Immature natural killer cell (primary cell): ENCODE measurements around the gene ENPP4. TPM values are rescaled to one million over a fixed set of nuclear protein-coding genes. Genes with fewer than 3 reads are reported as not detected.
"Not testable (repeated sequence)": the region's sequence is repeated elsewhere in the genome, so short reads cannot be mapped to it uniquely, and the experiment has no call there.

Experiments
- DNase-seq, 3 donors: peaks; one replicate each; pipeline ENCODE4 v3.0.0; 2022; ENCODE audit warnings: mixed read lengths in 1 of 3
- H3K27ac Mint-ChIP-seq, 6 donors: one replicate each; pipeline ENCODE4 v1.8.0; 2020; ENCODE audit warnings: mixed read lengths in 6 of 6, mild to moderate bottlenecking in 5 of 6, inconsistent platforms in 4 of 6, moderate library complexity in 3 of 6
- H3K27me3 Mint-ChIP-seq, 3 donors: one replicate each; pipeline ENCODE4 v1.8.0; 2020 to 2021; ENCODE audit warnings: low read depth in 3 of 3, mild to moderate bottlenecking in 3 of 3, mixed read lengths in 3 of 3, moderate library complexity in 3 of 3, inconsistent platforms in 1 of 3
- H3K36me3 Mint-ChIP-seq, 3 donors: one replicate each; pipeline ENCODE4 v1.8.0; 2020; ENCODE audit warnings: mixed read lengths in 3 of 3, inconsistent platforms in 2 of 3, mild to moderate bottlenecking in 2 of 3
- H3K4me1 Mint-ChIP-seq, 2 donors: one replicate each; pipeline ENCODE4 v1.8.0; 2020; ENCODE audit warnings: inconsistent platforms in 2 of 2, mild to moderate bottlenecking in 2 of 2, mixed read lengths in 2 of 2, moderate library complexity in 1 of 2
- H3K4me3 Mint-ChIP-seq, 5 donors: one replicate each; pipeline ENCODE4 v1.8.0; 2020; ENCODE audit warnings: mild to moderate bottlenecking in 5 of 5, mixed read lengths in 5 of 5, inconsistent platforms in 3 of 5, moderate library complexity in 3 of 5
- H3K9me3 Mint-ChIP-seq, 6 donors: one replicate each; pipeline ENCODE4 v1.8.0; 2020; ENCODE audit warnings: mild to moderate bottlenecking in 6 of 6, mixed read lengths in 6 of 6, inconsistent platforms in 4 of 6, moderate library complexity in 3 of 6
- polyA plus RNA-seq, 3 donors: library from polyadenylated mRNA; unstranded; fragments of 300-500 nt; fragmentation: Illumina TruSeq; gene quantifications; one replicate each; pipeline ENCODE4 v1.2.3, GENCODE V29; 2021

Gene ENPP4, protein sequence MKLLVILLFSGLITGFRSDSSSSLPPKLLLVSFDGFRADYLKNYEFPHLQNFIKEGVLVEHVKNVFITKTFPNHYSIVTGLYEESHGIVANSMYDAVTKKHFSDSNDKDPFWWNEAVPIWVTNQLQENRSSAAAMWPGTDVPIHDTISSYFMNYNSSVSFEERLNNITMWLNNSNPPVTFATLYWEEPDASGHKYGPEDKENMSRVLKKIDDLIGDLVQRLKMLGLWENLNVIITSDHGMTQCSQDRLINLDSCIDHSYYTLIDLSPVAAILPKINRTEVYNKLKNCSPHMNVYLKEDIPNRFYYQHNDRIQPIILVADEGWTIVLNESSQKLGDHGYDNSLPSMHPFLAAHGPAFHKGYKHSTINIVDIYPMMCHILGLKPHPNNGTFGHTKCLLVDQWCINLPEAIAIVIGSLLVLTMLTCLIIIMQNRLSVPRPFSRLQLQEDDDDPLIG
- 10 to 100 TPM; 18.2 to 27.0 (median 26.0) TPM for polyA plus RNA-seq

DNA sequence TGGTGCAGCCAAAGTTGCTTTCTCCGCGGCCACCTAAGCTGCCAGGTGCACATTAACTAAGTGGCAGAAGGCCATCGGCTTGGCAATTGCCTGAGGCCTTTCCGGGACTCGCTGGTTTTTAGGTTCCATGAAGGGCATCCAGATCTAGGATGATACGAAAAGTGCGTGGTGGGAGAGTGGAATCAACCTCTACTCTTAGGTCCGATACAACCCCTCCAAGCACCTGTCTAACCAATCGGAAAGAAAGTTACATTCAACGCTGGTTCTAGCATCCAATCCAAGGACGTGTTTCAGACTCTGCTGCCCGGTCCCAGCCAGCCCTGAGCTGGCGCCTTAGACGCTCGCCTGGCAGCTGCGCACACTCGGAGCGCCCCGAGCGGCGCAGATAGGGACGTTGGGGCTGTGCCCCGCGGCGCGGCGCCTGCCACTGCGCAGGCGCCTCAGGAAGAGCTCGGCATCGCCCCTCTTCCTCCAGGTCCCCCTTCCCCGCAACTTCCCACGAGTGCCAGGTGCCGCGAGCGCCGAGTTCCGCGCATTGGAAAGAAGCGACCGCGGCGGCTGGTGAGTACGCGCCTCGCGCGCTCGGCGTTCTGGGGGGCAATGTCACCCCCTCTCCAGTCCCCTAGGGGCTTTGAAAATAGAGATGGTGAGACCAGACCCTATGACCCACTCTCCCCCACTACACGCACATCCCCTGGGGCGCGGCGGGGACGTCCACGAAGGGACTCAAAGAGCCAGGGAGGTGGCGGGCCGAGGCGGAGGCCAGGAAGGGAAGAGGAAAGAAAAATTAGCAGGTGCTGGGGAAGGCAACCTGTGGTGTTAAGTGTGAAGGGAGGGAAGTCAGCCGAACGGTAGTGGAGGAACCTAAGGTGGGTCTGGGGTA lies at the start of gene ENPP4:
ENPP4 (plus strand) TSS at position 361 of the 883 bp plus-strand sequence. CDS start 9,595 bp downstream, outside the sequence.
- Mint-ChIP-seq H3K27me3 (peaks cover 0 to 8% (median 4%) of the 10 kb centered on the region in 3 donors), H3K4me1 (peaks cover 73 to 79% of the 10 kb centered on the region in 2 donors), H3K9me3 (peaks cover 0 to 2% (median 0%) of the 10 kb centered on the region in 6 donors), H3K4me3 (peak within 1 kb of the TSS; percentile 94 to 99 (median 96)), H3K27ac (peak within 1 kb of the TSS; percentile 85 to 97 (median 94)), H3K36me3 (no peaks in the 10 kb centered on the region)
- peak; percentile 94 to 96 (median 96) for DNase-seq

DNA sequence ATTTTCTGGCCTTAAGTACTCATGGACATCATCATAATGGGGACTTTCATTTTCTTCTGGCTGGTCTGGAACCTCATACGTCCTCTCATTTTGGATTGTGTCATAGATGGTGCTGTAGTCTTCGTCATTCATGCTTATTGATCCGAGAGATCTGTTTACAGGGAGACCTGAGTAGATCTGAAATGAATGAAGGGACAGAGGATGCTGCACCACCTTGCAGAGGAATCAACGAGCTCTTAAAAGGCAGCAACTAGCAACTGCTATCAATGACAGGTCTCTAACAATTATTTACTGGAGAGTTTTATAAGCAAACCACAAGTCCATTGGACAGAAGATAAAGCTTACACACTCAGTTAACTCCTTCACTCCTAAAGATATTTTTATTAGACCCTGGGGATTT lies 49.7 kb upstream of the ENPP4 start:
- Mint-ChIP-seq H3K27ac (no peak overlapping the region), H3K4me3 (no peak overlapping the region), H3K27me3 (peaks cover 0 to 4% (median 0%) of the 10 kb centered on the region in 3 donors), H3K9me3 (peaks cover 0 to 1% (median 0%) of the 10 kb centered on the region in 6 donors), H3K4me1 (no peaks in the 10 kb centered on the region), H3K36me3 (no peaks in the 10 kb centered on the region)
- DNase-seq: no peak

DNA sequence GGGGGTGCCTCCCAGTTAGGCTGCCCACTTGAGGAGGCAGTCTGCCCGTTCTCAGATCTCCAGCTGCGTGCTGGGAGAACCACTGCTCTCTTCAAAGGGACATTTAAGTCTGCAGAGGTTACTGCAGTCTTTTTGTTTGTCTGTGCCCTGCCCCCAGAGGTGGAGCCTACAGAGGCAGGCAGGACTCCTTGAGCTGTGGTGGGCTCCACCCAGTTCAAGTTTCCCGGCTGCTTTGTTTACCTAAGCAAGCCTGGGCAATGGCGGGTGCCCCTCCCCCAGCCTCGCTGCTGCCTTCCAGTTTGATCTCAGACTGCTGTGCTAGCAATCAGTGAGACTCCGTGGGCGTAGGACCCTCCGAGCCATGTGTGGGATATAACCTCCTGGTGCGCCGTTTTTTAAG lies 44.1 kb upstream of the ENPP4 start:
- not testable (repeated sequence) for DNase-seq, H3K36me3 Mint-ChIP-seq, H3K4me1 Mint-ChIP-seq, H3K9me3 Mint-ChIP-seq, H3K27me3 Mint-ChIP-seq, H3K27ac Mint-ChIP-seq, H3K4me3 Mint-ChIP-seq

DNA sequence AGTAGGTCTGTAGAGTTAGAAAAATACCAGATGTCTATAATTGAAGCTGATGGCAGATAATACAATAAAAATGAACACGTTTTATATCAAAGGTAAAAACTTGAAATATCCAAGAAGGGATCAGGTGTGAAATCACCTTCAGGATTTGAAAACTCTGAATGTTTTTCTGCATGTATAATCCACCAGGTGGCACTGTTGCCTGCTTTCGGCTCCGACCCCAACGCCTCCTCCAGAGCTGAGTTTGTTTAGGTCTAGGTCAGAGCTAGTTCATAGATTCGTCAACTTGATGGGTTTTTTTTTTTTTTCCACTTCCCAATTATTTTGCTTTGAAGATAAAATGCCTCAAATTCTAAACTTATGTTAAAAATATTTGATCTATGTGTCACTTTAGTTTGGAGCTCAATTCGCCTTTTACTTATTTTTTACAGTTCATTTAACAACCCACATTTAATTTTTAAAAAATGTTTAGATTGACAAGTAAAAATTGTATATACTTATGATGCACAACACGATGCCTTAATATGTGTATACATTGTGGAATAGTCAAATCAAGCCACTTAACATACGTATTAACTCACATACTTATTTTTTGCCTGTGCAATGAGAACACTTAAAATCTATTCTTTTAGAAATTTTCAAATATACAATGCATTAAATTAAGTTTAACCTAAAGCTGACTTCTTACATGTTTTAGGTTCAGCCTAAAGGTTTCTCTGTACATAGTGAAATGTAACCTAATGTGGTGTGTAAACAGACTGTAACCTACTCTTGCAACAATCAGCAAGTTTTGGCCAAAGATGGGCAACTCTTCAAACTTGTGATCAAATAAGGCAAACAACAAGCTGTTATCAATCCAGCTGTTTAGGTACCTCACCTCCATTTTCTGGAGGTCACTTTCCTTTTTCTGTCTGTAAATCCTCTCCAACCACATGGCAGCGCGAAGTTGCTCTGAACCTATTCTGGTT lies 39.4 kb upstream of the ENPP4 start:
- Mint-ChIP-seq H3K4me3 (no peak overlapping the region), H3K4me1 (peaks cover 0 to 18% of the 10 kb centered on the region in 2 donors), H3K27me3 (peaks cover 0 to 9% (median 2%) of the 10 kb centered on the region in 3 donors), H3K36me3 (peaks cover 8 to 17% (median 10%) of the 10 kb centered on the region in 3 donors), H3K27ac (no peak overlapping the region), H3K9me3 (peaks cover 2 to 21% (median 12%) of the 10 kb centered on the region in 6 donors)
- peak; percentile 41 to 59 (median 58) for DNase-seq

DNA sequence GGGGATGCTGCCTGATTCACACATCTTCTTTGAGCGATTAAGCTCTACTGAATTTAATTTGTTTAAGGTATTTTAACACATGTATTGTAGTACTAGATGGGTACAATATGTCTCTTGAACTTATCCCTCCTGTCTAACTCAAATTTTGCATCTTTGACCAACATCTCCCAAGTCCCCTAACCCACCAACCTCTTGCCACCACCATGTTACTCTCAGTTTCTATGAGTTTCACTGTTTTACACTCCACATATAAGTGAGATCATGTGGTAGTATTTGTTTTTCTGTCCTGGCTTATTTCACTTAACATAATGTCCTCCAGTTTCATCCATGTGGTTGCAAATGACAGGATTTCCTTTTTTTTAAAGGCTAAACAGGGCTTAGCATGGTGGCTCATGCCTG lies 38.7 kb upstream of the ENPP4 start:
- no peak overlapping the region for H3K4me3 Mint-ChIP-seq
- DNase-seq: no peak
- H3K4me1 Mint-ChIP-seq: peaks cover 0 to 18% of the 10 kb centered on the region in 2 donors
- peaks cover 0 to 8% (median 1%) of the 10 kb centered on the region in 3 donors for H3K27me3 Mint-ChIP-seq
- H3K27ac Mint-ChIP-seq: no peak overlapping the region
- peaks cover 5 to 28% (median 18%) of the 10 kb centered on the region in 6 donors for H3K9me3 Mint-ChIP-seq
- peaks cover 14 to 24% (median 17%) of the 10 kb centered on the region in 3 donors for H3K36me3 Mint-ChIP-seq

DNA sequence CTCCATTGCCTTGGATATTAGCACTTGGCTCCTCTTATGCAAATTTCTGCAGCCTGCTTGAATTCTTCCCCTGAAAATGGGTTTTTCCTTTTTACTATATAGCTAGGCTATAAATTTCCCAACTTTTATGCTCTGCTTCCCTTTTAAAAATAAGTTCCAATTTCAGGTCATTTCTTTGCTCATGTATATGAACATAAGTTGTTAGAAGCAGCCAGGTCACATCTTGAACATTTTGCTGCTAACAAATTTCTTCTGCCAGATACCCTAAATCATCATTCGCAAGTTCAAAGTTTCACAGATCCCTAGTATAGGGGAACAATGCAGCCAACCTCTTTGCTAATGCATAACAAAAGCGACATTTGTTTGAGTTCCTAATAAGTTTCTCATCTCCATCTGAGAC lies 34.5 kb upstream of the ENPP4 start:
- H3K27ac Mint-ChIP-seq: no peak overlapping the region
- H3K27me3 Mint-ChIP-seq: peaks cover 0 to 5% (median 0%) of the 10 kb centered on the region in 3 donors
- H3K4me3 Mint-ChIP-seq: no peak overlapping the region
- DNase-seq: no peak
- H3K4me1 Mint-ChIP-seq: peaks cover 0 to 14% of the 10 kb centered on the region in 2 donors
- peaks cover 5 to 34% (median 19%) of the 10 kb centered on the region in 6 donors for H3K9me3 Mint-ChIP-seq
- peaks cover 42 to 51% (median 43%) of the 10 kb centered on the region in 3 donors for H3K36me3 Mint-ChIP-seq

DNA sequence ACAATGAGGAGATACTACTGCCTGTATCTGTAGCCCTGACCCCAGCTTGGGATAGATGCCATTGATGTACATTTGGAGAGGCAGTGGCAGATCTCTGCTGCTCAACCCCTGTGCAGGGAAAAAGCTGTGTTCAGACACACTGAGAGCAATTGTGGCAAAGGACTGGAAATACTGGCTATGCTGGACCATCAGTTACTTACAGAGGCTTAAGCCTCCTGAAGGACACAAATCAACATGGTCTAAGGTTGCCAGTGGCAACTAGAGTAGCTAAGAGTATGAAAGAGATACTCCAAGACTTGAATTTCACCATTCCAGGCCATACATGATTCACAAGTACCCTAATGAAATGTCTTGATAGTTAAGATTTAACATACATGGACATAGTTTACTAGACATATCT lies 32.4 kb upstream of the ENPP4 start:
- DNase-seq: no peak
- Mint-ChIP-seq H3K36me3 (peaks cover 51 to 68% (median 54%) of the 10 kb centered on the region in 3 donors), H3K27me3 (peaks cover 0 to 3% (median 0%) of the 10 kb centered on the region in 3 donors), H3K4me3 (no peak overlapping the region), H3K4me1 (peaks cover 0 to 7% of the 10 kb centered on the region in 2 donors), H3K9me3 (peaks cover 5 to 34% (median 19%) of the 10 kb centered on the region in 6 donors), H3K27ac (no peak overlapping the region)

DNA sequence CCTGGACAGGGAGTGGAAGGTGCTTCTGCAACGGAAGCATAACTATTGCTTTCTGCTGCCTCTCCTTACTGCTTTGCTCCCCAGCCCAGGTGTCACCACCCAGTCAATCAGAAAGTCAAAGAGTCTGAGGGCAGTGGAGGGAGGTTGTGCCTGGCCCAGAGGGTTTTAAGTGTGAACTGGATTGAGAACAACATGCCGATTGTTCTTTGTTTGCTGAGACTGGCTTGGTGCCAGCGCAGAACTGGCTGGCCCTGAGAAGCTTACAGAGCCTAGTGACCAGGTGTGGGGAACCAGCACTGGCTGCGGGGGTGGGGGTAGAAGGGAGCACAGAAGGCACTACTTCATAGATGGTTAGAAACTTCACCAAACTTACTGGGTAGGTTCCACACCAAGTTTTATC lies 31.1 kb upstream of the ENPP4 start:
- peaks cover 5 to 9% of the 10 kb centered on the region in 2 donors for H3K4me1 Mint-ChIP-seq
- peaks cover 0 to 3% (median 0%) of the 10 kb centered on the region in 3 donors for H3K27me3 Mint-ChIP-seq
- no peak overlapping the region for H3K27ac Mint-ChIP-seq
- peaks cover 48 to 69% (median 54%) of the 10 kb centered on the region in 3 donors for H3K36me3 Mint-ChIP-seq
- H3K9me3 Mint-ChIP-seq: peaks cover 5 to 29% (median 19%) of the 10 kb centered on the region in 6 donors
- DNase-seq: no peak
- no peak overlapping the region for H3K4me3 Mint-ChIP-seq

DNA sequence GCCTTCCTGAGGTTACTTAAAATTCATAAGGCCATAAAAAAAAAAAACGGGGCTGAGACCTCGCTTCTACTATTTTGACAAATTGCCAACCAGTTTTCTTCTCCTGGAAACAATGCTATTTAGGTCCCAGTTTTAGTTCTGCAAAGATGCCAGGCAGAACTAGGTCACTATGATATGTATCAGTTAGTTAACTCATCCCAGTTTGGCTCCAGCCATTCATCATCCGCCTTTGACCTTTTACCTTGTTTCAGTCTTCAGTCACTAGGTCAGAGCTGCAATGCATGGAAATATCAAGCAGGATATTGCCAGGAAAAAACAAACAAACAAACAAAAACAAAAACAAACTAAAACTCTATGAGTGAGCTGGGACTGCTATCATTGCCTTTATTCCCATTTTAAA lies 29.8 kb upstream of the ENPP4 start:
- H3K4me3 Mint-ChIP-seq: no peak overlapping the region
- peaks cover 18 to 22% of the 10 kb centered on the region in 2 donors for H3K4me1 Mint-ChIP-seq
- H3K9me3 Mint-ChIP-seq: peaks cover 3 to 16% (median 9%) of the 10 kb centered on the region in 6 donors
- no peak for DNase-seq
- H3K36me3 Mint-ChIP-seq: peaks cover 39 to 63% (median 50%) of the 10 kb centered on the region in 3 donors
- peaks cover 0 to 3% (median 0%) of the 10 kb centered on the region in 3 donors for H3K27me3 Mint-ChIP-seq
- H3K27ac Mint-ChIP-seq: no peak overlapping the region

DNA sequence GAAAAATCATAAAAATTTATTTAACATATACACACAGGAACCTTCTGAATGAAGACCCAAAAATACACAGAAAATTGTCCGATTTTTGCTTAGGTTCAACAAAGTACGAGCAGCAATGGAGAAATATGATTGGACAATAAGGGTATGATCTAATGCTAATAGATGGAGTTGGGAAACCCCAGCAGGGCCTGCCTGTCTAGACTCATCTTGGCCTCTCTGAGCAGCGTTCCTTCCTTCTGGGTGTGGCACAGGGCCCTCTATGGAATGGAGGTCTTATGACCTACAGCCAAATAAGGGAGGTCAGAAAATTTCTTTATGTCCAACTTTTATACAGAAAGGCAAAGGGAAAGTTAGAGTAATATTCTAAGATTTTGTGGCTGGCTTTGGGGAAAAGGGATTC lies 27.7 kb upstream of the ENPP4 start:
- peak overlapping the region in 1 of 6 donors; percentile 55 for H3K27ac Mint-ChIP-seq
- peaks cover 30 to 32% of the 10 kb centered on the region in 2 donors for H3K4me1 Mint-ChIP-seq
- DNase-seq: no peak
- no peaks in the 10 kb centered on the region for H3K9me3 Mint-ChIP-seq
- H3K36me3 Mint-ChIP-seq: peaks cover 21 to 41% (median 30%) of the 10 kb centered on the region in 3 donors
- H3K27me3 Mint-ChIP-seq: peaks cover 0 to 2% (median 0%) of the 10 kb centered on the region in 3 donors
- H3K4me3 Mint-ChIP-seq: no peak overlapping the region

DNA sequence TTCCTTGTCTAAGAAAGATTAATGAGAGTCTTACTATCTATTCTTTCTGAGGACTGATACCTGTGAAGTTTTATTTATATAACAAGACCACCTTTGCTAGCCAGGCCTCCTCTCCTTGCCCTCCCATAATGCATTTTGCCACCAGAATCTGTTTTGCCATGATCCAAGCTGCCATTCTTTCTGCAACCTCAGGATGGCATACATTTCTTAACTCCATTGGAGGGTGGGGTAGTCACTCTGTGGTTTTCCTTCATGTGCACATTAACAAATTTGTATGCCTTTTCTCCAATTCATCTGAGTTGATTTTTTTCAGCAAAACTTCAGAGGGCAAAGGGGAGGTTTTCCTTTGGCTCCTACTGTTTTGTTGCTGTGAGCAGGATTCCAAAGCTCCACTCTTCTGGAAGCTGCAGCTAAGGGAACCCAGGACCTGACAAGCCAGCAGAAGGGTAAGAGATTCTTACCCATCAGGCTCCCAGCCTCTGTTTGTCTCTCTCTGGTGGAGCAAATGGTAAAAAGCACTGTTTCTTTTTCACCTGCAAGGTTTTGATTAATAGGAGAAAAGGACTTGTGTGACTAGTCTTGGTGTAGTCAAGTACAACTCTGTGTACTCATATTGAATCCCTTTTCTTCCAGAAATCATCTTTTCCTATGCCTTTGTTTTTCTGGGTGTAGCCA lies 26.2 kb upstream of the ENPP4 start:
- peaks cover 0 to under 1% (median 0%) of the 10 kb centered on the region in 6 donors for H3K9me3 Mint-ChIP-seq
- no peak for DNase-seq
- peaks cover 22 to 34% (median 30%) of the 10 kb centered on the region in 3 donors for H3K36me3 Mint-ChIP-seq
- H3K27ac Mint-ChIP-seq: peak overlapping the region; percentile 57 to 87 (median 79)
- peak overlapping the region in 4 of 5 donors; percentile 2 to 56 (median 22) for H3K4me3 Mint-ChIP-seq
- peaks cover 0 to 2% (median 0%) of the 10 kb centered on the region in 3 donors for H3K27me3 Mint-ChIP-seq
- peaks cover 30 to 32% of the 10 kb centered on the region in 2 donors for H3K4me1 Mint-ChIP-seq

DNA sequence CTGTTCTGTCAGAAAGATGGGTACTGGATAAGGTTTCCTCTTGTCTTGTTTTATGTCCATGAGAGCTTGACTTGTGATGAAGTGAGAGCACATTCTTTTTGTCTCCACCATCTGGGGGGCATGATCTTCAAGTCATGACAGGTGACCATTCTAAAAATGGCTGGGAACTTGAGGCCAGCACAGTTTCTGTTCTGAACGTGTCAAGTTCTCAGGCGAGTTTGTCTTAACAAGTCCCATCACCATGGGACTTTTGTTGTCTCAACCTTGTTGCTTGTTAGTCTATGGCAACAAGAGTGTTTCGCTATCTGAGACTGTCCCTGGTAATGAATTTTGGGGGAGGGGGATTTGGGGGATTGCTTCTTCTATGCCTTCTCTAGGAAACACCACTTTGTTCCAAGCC lies 25.6 kb upstream of the ENPP4 start:
- peaks cover 22 to 31% (median 28%) of the 10 kb centered on the region in 3 donors for H3K36me3 Mint-ChIP-seq

More for the DNA sequence above, 25.6 kb upstream of the ENPP4 start:
- Mint-ChIP-seq H3K27ac (peak overlapping the region; percentile 57 to 87 (median 73)), H3K4me3 (peak overlapping the region in 4 of 5 donors; percentile 2 to 42 (median 4)), H3K9me3 (peaks cover 0 to 4% (median 0%) of the 10 kb centered on the region in 6 donors), H3K27me3 (no peaks in the 10 kb centered on the region), H3K4me1 (peaks cover 30 to 32% of the 10 kb centered on the region in 2 donors)
- DNase-seq: no peak
